ENCODE measurements around the gene PRAMEF2. TPM values are rescaled to one million over a fixed set of nuclear protein-coding genes. Genes with fewer than 3 reads are reported as not detected.

Gene PRAMEF2
- polyA plus RNA-seq, 1 donor (not counting 4 experiments of a cell fraction or from before 2014, with no cell fraction given) = not detected

Other genes starting within 250 kb of the PRAMEF2 start
- gene DHRS3, start 238.9 kb upstream of the PRAMEF2 start, polyA plus RNA-seq = 10.7 to 15.3 TPM (median 14.1 TPM) in 3 replicates
- gene AADACL4, start 213.0 kb upstream of the PRAMEF2 start, polyA plus RNA-seq = not detected in 3 replicates
- 0.03 TPM in 1 of 3 replicates, not detected in the others for gene AADACL3, start 141.0 kb upstream of the PRAMEF2 start, polyA plus RNA-seq
- gene CFAP107, start 110.9 kb upstream of the PRAMEF2 start, polyA plus RNA-seq = not detected in 3 replicates
- gene PRAMEF12, start 83.3 kb upstream of the PRAMEF2 start, polyA plus RNA-seq = not detected in 3 replicates
- gene PRAMEF1, start 65.7 kb upstream of the PRAMEF2 start, polyA plus RNA-seq = not detected in 3 replicates
- not detected in 3 replicates for gene PRAMEF11, start 25.7 kb upstream of the PRAMEF2 start, polyA plus RNA-seq
- not detected in 3 replicates for gene HNRNPCL1, start 8.4 kb upstream of the PRAMEF2 start, polyA plus RNA-seq
- gene PRAMEF4, start 29.1 kb downstream of the PRAMEF2 start, polyA plus RNA-seq = not detected in 3 replicates
- gene PRAMEF10, start 41.2 kb downstream of the PRAMEF2 start, polyA plus RNA-seq = not detected in 3 replicates
- not detected in 3 replicates for gene PRAMEF7, start 59.5 kb downstream of the PRAMEF2 start, polyA plus RNA-seq
- gene PRAMEF6, start 90.5 kb downstream of the PRAMEF2 start, polyA plus RNA-seq = not detected in 3 replicates
- not detected in 3 replicates for gene PRAMEF27, start 199.5 kb downstream of the PRAMEF2 start, polyA plus RNA-seq
- gene HNRNPCL3, start 203.7 kb downstream of the PRAMEF2 start, polyA plus RNA-seq = not detected in 3 replicates
- not detected in 3 replicates for gene PRAMEF25, start 213.7 kb downstream of the PRAMEF2 start, polyA plus RNA-seq

Data from keratinocyte (primary cell).